HG03045 (cell line): ENCODE data around the gene MAGI1.

ENCODE experiments used
- ATAC-seq: cut with Tn5 transposase; IDR thresholded peaks from one replicate; pipeline ENCODE4 v1.9.1; 2021; ENCODE audit warnings: mild to moderate bottlenecking, moderate library complexity; ENCODE audit not compliant: unreplicated experiment

The MAGI1 gene

DNA sequence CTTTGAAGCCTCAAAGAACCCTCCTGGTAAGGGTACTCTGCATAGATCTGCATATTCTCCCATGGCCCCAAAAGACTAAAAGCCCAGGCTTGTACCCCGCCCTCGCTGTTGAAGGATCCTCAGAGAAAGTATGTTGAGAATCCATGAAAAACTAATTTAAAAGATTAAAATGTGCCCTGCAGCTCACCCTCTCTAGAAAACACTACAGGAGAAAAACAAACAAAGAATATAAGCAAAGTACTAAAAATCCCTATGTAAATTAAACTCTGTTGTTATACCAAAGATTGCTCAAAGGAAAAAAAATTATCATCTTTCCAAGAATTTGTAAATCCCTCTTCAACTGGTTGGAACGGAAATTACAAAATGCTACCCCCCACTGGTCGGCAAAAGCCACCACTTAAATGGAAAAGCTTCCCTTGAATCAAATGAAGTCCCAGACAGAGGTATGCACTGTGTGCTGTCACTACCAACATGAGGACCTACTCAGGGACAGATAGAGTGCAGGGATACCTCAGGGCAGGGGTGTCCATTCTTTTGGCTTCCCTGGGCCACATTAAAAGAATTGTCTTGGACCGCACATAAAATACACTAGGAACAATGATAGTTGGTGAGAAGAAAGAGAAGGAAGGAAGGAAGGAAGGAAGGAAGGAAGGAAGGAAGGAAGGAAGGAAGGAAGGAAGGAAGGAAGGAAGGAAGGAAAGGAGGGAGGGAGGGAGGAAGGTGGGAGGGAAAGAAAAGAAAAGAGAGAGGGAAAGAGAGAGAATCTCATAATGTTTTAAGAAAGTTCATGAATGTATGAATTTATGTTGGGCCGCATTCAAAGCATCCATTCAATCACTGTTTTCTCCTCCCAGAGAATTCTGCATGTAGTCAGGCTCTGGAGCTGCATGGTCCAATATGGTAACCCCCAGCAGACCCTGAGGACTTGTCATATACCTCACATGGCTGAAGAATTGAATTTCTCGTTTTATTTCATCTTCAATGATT, 88.1 kb downstream of the MAGI1 start:
- ATAC-seq = no peak

DNA sequence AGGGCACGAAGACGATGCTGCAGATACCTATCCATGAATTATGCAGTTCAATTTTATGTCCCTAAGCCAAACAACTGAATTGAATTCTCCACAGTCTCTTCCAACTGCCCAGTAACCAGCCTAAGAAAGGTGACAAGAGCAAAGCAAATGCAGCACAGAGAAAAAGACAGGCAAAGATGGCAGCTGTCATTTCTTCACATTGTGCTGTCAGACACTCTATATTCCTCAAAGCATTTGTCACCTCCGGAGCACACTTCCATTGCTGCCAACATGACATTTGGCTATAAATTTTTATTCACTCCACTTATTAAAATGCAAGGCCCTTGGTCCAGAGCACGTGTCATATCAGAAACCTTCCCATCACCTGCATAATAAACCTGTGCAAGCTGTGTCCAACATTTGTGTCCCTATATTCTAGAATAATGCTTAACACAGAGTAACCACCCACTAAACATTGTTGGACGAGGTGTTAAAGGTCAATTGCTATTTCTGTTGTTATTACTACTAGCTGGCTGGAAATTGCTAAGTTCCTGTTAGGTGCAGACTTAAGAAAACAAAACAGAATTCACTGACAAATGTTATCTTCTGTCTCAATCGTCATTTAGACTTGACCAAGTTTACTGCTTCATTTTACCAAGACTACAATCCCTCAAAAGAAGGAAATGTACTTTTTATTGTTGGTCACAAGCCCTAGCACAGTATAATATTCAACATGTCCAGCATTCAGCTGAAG, 89.7 kb downstream of the MAGI1 start:
- no peak for ATAC-seq

DNA sequence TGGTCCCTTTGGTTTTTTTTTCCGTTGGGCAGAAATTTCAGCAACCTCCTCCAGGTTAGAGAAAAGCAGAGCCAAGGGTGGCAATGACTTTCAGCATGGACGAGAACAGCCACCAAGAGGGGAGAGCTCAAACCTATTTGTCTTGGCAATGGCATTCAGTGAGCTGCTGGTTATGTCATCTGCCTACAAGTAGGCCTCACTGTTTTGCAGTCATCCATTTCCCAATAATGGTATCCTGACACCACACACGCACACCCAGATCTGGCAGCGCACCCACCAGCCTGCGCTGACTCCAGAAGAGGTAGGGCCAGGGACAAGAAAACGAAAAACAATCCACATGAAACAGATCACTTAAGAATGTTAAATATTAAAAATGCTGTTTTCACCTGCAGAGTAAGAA, 92.3 kb downstream of the MAGI1 start:
- ATAC-seq = no peak

GRCh38 chr3:65945953-65946352, 92.8 kb downstream of the MAGI1 start:
- no peak for ATAC-seq

GRCh38 chr3:65945480-65945879, 93.2 kb downstream of the MAGI1 start:
- no peak for ATAC-seq

- ATAC-seq = no peak
These were observed 94.5 kb downstream of the MAGI1 start for GRCh38 chr3:65944252-65944651.

DNA sequence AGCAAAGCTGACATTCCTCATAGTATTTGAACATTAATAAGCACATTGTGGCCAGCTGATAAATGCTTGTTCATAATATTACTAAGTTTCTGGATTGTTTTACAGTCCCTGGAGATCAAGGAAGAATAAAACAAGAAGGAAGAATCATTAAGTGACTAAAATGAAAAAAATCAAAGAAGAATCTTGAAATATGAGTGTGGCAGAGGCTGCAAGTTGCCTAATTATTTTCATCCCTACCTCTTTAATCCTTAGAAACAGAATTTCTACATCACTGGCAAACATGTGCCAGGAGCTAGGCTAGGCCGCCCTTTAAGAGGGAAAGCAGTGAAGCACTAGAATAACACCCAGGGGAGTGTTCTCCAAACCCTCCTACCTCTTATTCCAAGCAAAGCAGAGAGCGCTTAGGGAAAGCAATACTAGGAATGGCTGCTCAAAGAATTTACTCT, 98.9 kb downstream of the MAGI1 start:
- ATAC-seq = no peak

- no peak for ATAC-seq
These were observed 99.5 kb downstream of the MAGI1 start for GRCh38 chr3:65939184-65939583.

DNA sequence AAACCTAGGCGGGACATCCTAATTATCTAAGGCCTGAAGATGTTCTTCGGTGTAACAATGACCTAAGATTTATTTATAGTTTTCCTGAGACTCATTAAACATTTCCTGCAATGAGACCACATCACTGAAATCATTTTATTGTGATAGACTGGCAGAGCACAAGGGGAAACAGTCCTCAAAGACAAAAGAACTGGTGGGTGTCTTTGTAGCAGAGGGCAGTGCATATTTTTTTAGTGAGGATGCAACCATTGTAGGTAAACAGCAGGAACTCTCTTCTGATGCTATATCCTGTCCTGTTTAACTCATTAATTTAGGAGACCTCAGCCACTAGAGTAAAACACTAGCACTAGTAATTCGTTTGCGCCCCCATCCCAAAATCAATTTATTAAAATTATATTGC, 100.0 kb downstream of the MAGI1 start:
- no peak for ATAC-seq

DNA sequence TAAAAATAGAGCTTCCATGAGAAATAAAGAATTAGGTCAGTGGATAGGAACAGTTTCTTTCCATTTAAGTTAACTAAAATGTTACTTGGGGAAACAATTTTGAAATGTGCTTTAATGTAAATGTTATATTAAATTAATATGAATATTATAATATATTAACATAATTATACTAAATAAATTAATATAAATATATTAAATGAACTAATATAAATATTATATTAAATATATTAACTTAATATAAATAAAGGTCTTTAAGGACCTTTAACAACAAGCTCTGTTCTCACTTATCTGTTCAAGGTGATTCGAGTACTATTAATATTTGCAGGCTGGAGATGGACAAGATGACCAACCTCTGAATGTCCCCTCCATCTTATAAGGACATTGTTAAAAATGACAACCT, 100.6 kb downstream of the MAGI1 start:
- ATAC-seq = no peak

DNA sequence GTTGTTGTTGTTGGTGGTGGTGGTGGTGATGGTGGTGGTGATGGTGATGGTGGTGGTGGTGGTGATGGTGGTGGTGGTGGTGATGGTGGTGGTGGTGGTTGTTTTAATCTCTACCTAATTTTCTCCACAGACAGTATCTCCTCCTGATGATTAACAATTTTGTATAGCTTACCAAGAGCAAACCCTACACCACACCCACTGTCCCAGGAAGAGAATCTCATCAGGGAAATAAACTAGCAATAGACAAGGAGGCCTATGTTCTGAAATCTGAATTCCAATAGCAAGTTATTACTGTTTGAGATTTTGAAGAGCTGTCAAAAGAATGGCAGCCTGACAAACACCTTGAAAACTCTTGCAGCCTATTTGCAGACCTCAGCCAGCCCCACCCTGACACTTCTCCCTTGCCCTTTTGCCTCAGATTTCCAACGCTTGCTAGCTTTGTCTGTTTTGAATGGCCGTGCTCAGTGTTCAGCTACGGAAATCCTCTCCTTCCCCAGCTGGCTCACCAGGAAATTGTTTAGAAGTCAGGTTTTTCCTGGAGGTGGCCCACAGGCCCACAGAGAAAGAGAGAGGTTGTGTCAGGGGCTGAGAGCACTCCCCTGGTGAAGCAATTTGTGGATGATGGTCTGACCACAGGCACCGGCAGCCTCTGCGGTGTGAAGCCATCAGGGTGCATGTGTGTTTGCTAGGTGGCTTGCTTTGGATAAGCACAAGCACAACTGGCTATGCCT, 101.6 kb downstream of the MAGI1 start:
- no peak for ATAC-seq

DNA sequence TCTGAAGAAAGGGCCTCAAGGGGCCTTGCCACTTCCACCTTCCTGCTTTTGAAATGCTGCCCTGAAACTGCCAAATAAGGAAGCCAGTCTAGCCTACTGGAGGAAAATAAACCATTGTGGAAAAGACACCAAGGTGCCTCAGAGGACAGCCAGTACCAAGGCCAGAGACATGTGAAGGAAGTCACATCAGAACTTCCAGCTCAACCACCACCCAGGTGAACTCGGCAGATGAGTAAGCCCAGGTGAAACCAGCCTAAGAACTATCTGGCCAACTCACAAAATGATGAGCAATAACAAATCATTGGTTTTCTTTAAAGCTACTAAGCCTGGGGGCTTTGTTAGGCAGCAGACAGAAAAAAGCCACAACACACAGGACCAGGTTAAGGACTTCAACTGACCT, 103.0 kb downstream of the MAGI1 start:
- ATAC-seq = no peak

DNA sequence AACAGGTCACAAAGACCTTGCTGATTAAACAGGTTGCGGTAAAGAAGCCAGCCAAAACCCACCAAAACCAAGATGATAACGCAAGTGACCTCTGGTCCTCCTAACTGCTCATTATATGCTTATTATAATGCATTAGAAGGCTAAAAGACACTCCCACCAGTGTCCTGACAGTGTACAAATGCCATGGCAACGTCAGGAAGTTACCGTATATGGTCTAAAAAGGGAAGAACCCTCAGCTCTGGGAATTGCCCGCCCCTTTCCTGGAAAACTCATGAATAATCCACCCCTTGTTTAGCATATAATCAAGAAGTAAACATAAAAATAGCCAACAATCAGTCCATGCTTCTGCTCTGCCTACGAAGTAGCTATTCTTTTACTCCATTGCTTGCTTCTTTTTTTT, 108.1 kb downstream of the MAGI1 start:
- ATAC-seq = no peak

GRCh38 chr3:65928110-65928509, 110.6 kb downstream of the MAGI1 start:
- no peak for ATAC-seq

DNA sequence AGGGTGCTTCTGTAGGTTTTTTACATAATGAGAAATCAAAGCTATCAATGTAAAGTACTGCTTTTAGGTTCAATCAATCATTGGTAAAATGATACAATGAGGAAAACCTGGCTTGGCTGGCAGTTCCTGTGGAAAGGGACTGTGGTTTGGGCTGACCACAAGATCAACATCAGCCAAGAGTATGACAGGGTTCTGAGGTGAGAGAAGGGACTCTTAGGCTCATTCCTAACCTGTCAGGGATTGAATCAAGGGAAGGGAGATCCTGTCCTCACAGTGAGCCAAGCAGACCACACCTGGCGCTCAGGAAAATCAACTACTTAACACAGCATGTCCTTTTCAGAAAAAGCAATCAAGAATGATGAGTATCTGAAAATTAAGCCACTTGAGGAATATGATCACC, 111.1 kb downstream of the MAGI1 start:
- ATAC-seq = no peak

DNA sequence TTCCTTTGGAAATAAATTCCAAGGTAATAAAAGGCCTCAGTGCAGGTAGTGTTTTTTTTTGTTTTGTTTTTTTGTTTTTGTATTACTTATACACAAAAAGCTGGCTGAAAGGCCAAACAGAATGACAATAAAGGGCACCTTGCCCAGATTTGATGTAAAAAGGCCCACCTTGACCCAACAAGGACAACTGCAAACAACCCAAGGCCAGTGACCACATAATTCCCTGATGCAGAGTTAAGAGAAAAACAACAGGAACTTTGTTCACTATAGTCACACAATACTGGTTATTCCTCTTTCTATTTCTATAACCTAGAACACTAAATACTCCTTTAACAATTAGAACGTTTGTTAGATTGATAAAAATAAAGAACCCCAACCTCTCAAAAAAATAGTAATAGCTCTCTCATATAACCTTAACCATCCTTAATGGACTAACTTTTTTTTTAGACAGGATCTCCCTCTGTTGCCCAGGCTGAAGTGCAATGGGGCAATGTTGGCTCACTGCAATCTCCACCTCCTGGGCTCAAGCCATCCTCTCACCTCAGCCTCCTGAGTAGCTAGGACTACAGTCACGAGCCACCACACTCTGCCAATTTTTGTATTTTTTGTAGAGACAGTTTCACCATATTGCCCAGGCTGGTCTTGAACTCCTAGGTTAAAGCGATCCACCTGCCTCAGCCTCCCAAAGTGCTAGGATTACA, 113.3 kb downstream of the MAGI1 start:
- ATAC-seq = no peak

DNA sequence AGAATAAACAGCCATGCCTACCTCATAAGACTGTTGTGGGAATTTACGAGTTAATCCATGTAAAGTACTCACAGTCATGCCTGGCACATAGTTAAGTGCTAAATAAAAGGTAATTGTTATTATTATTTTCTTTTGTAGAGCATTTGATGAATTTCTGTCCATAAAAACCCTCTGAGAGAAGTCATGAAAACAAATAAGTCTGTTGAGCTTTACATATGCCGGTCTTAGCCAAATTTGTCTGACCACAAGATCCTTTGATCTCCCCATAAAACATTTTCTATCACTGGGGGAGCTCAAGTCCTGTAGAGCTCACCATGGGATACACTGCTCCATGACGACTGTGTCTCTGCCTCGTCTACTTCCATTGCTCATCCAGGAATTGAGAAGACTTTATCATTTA, 114.0 kb downstream of the MAGI1 start:
- ATAC-seq = no peak

DNA sequence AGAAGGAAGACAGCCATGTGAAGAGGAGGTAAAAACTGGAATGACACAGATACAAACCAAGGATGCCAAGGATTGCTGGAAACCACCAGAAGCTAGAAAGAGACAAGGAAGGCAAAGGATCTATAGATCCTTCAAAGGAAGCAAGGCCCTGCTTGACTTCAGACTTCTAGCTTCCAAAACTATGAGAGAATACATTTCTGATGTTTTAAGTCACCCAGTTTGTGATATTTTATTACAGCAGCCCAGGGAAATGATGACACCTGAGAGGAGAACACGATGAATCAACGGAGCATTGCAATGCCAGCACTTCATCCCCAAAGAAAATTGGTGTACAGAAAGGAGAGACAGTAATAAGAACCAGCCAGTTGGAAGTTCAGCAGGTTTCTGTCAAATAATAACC, 116.3 kb downstream of the MAGI1 start:
- no peak for ATAC-seq

DNA sequence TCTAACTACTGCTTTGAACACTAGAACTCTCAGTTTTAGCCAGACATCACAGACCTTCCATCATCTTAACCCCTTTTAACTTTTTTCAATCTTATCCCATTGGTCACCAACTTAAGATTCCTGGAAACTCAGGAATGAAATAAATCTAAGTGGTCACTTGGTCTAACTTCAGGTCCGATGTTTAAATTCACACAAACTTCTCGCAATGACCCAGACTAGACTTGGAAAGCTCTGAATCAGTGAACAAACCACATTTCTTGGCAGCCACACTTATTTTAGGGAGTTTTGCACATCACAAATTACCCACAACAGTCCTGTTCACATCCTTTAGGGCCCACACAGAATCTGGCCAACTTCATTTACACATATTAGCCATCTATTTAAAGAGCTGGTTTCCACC, 118.9 kb downstream of the MAGI1 start:
- ATAC-seq = no peak

GRCh38 chr3:65915477-65915876, 123.2 kb downstream of the MAGI1 start:
- ATAC-seq = no peak
